ENCODE measurements around the gene SP3. TPM values are rescaled to one million over a fixed set of nuclear protein-coding genes. Genes with fewer than 3 reads are reported as not detected.

The SP3 gene
- total RNA-seq, 1 donor, result 113 TPM

DNA sequence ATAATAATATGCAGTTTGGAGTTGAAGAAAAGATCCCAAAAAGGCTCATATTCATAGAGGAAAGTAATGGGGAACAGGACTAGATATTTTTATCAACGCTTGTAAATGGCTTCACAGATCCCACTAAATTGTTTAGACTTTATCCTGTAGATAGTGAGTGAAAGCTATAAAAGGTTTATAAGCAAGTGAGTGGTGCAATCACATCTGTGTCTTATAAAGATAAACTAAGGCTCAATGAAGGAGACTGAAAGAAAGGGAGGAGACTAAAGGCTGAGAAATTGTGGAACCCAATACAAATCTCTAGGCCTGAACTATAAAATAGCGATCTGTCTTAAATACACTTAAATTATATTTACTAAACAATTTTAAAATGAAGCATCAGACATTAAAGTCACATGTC lies 7.7 kb downstream of the SP3 start:
- Histone ChIP-seq H3K27me3 (ENCODE audit: insufficient read depth, low read length) (no peaks in the 10 kb centered on the region), H3K4me3 (ENCODE audit: insufficient read depth, low read length) (no peak overlapping the region), H3K79me2 (ENCODE audit: insufficient read depth, low read length) (peaks cover 100% of the 10 kb centered on the region), H3K4me2 (ENCODE audit: insufficient read depth, low read length) (no peak overlapping the region), H2AFZ (ENCODE audit: low read length) (no peak overlapping the region), H4K20me1 (ENCODE audit: insufficient read depth, low read length) (peaks cover 57% of the 10 kb centered on the region), H3K36me3 (ENCODE audit: insufficient read depth, low read length) (peaks cover 36% of the 10 kb centered on the region), H3K27ac (ENCODE audit: low read depth, low read length) (no peak overlapping the region), H3K9me3 (ENCODE audit: low read depth, low read length) (no peaks in the 10 kb centered on the region), H3K4me1 (ENCODE audit: insufficient read depth, low read length) (no peaks in the 10 kb centered on the region)
- TF ChIP-seq CTCF (IDR thresholded peaks at IDR 0.05; ENCODE audit: extremely low read depth, low read depth, low read length), result no peak
- DNase-seq (ENCODE audit: insufficient read length, low spot score, missing footprints), result no peak

DNA sequence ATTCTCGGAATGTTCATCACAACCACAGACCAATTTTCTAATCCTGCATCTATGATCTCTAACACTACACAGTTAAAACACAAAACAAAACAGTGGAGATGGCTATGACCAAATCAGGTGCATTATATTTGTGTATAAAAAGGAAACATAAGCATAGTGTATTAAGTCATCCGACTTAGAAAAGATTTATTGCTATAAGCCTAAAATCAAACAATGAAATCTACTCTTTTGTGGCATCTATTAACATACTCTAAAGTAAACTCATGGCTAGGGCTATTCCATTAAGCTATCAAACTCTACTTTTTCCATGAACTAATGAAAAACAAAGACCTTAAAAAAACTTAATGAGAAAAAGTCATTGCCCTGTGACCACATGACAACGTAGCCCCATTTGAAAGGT lies 8.7 kb downstream of the SP3 start:
- Histone ChIP-seq H3K4me3 (ENCODE audit: insufficient read depth, low read length) (no peak overlapping the region), H3K9me3 (ENCODE audit: low read depth, low read length) (no peaks in the 10 kb centered on the region), H2AFZ (ENCODE audit: low read length) (no peak overlapping the region), H3K27me3 (ENCODE audit: insufficient read depth, low read length) (no peaks in the 10 kb centered on the region), H4K20me1 (ENCODE audit: insufficient read depth, low read length) (peaks cover 58% of the 10 kb centered on the region), H3K4me1 (ENCODE audit: insufficient read depth, low read length) (no peaks in the 10 kb centered on the region), H3K36me3 (ENCODE audit: insufficient read depth, low read length) (peaks cover 38% of the 10 kb centered on the region), H3K4me2 (ENCODE audit: insufficient read depth, low read length) (no peak overlapping the region), H3K79me2 (ENCODE audit: insufficient read depth, low read length) (peaks cover 100% of the 10 kb centered on the region), H3K27ac (ENCODE audit: low read depth, low read length) (no peak overlapping the region)
- no peak for TF ChIP-seq CTCF (IDR thresholded peaks at IDR 0.05; ENCODE audit: extremely low read depth, low read depth, low read length)
- no peak for DNase-seq (ENCODE audit: insufficient read length, low spot score, missing footprints)

DNA sequence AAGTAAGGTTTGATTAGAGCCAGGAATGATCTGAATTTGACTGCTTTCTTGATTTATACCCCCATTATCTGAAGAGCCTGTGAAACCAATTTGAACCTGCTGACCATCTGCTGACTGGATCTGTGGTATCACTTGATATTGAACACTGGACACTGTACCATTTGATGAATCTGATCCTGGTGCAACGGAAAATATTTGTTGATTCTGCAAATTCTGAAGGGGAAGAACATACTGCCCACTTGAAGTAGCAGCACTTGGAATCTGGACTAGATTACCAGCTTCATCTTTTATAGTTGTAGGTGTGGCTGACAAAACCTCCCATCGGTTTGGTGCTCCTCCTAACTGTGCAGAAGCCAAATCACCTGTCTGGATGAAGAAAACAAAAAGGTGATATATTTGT lies 9.3 kb downstream of the SP3 start:
- H3K4me1 ChIP-seq (ENCODE audit: insufficient read depth, low read length), result no peaks in the 10 kb centered on the region
- peaks cover 100% of the 10 kb centered on the region for H3K79me2 ChIP-seq (ENCODE audit: insufficient read depth, low read length)
- H3K36me3 ChIP-seq (ENCODE audit: insufficient read depth, low read length), result peaks cover 35% of the 10 kb centered on the region

GRCh38 chr2:173955004-173955403 lies 10.2 kb downstream of the SP3 start:
- Histone ChIP-seq H3K4me1 (ENCODE audit: insufficient read depth, low read length) (no peaks in the 10 kb centered on the region), H3K27ac (ENCODE audit: low read depth, low read length) (no peak overlapping the region), H4K20me1 (ENCODE audit: insufficient read depth, low read length) (peaks cover 59% of the 10 kb centered on the region), H3K36me3 (ENCODE audit: insufficient read depth, low read length) (peaks cover 35% of the 10 kb centered on the region), H2AFZ (ENCODE audit: low read length) (no peak overlapping the region), H3K4me2 (ENCODE audit: insufficient read depth, low read length) (no peak overlapping the region), H3K79me2 (ENCODE audit: insufficient read depth, low read length) (peaks cover 100% of the 10 kb centered on the region), H3K4me3 (ENCODE audit: insufficient read depth, low read length) (no peak overlapping the region), H3K9me3 (ENCODE audit: low read depth, low read length) (no peaks in the 10 kb centered on the region), H3K27me3 (ENCODE audit: insufficient read depth, low read length) (no peaks in the 10 kb centered on the region)
- TF ChIP-seq CTCF (IDR thresholded peaks at IDR 0.05; ENCODE audit: extremely low read depth, low read depth, low read length), result no peak
- DNase-seq (ENCODE audit: insufficient read length, low spot score, missing footprints), result no peak

More for the DNA sequence above, 9.3 kb downstream of the SP3 start:
- TF ChIP-seq CTCF (IDR thresholded peaks at IDR 0.05; ENCODE audit: extremely low read depth, low read depth, low read length), result no peak
- no peak overlapping the region for H3K4me3 ChIP-seq (ENCODE audit: insufficient read depth, low read length)
- peaks cover 55% of the 10 kb centered on the region for H4K20me1 ChIP-seq (ENCODE audit: insufficient read depth, low read length)
- no peak overlapping the region for H3K4me2 ChIP-seq (ENCODE audit: insufficient read depth, low read length)
- H2AFZ ChIP-seq (ENCODE audit: low read length), result no peak overlapping the region
- no peak overlapping the region for H3K27ac ChIP-seq (ENCODE audit: low read depth, low read length)
- DNase-seq (ENCODE audit: insufficient read length, low spot score, missing footprints), result no peak
- no peaks in the 10 kb centered on the region for H3K9me3 ChIP-seq (ENCODE audit: low read depth, low read length)
- no peaks in the 10 kb centered on the region for H3K27me3 ChIP-seq (ENCODE audit: insufficient read depth, low read length)
